GM19035 (cell line): Measurements from ENCODE around the gene PRMT2.
"Not testable (repeated sequence)": the region's sequence is repeated elsewhere in the genome, so short reads cannot be mapped to it uniquely, and the experiment has no call there.

Experiments
- ATAC-seq: cut with Tn5 transposase; IDR thresholded peaks from one replicate; pipeline ENCODE4 v1.9.1; 2021; ENCODE audit not compliant: unreplicated experiment

Gene PRMT2

DNA sequence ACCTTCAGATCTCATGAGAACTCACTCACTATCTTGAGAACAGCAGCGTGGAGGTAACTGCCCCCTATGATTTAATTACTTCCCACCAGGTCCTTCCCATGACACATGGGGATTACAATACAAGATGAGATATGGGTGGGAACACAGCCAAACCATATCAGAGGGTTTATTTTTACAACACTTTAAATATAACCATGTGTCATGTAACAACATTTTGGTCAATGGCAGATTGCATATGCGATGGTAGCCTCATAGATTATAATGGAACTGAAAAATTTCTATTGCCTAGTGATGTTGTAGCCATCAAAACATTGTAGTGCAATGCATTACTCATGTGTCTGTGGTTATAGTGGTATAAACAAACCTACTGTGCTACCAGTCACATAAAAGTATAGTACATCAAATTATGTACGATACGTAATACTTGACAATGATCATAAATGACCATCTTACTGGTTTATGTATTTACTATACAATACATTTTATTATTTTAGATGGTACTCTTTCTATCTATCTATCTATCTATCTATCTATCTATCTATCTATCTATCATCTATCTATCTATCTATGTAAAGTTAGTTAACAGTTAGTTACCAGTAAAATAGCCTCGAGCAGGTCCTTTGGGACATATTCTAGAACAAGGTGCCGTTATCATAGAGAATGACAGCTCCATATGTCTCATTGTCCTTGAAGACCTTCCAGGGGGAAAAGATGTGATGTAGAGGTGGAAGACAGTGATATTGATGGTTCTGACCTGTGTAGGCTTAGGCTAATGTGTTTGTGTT lies 18.0 kb upstream of the PRMT2 start:
- no peak for ATAC-seq

DNA sequence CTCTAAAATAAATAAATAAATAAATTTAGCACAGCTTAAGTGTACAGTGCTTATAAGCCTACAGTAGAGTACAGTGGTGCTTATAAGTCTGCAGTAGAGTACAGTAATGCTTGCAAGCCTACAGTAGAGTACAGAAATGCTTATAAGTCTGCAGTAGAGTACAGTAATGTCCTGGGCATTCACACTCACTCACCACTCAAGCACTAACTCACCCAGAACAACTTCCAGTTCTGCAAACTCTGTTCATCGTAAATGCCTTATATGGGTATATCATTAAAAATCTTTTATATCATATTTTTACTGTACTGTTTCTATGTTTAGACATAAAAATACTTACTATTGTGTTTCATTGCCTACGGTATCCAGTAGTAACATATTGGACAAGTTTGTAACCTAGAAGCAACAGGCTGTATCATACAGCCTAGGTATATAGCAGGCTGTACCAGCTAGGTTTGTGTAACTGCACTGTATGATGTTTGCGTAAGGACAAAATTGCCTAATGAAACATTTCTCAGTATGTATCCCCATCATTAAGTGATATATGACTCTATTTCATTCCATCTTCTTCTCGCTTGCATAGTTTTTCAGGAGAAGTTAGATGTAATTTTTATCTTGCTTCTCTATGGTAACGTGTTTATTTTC lies 16.6 kb upstream of the PRMT2 start:
- no peak for ATAC-seq

DNA sequence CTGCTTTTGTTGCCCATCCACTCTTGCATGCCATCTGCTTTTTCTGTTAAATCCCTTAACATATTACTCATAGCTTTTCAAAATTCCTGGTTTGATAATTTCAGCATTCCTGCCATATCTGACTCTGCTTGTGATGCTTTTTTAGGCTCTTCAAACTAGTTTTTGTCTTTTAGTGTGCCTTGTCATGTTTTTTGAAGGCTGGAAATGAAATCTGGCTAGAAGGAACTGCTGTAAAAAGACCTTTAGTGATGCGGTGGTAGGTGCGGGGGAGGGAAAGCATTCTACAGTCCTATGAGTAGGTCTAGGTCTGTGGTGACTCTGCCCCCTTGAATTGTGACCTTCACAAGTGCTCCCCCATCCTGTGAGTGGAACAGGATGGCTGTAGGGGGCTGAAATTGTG lies 15.6 kb upstream of the PRMT2 start:
- no peak for ATAC-seq

DNA sequence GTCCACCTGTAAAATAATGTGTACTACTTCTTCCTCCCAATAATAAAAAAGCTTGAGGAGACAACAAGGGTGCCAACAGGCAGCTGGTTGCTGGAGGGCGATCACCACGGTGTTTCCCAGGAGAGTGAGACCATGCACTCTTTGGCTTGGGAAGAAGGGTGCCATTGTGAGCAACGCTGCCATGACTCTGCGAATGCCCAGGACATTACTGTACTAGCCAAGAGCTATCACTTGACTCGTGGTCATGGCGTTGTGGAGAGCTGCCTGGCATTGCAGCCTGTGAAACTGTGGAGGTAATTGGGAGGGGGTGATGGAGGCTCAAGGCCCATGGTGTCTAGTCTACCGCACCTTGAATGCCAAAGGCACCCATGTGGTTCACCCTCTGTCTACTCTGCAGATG lies 14.6 kb upstream of the PRMT2 start:
- no peak for ATAC-seq

DNA sequence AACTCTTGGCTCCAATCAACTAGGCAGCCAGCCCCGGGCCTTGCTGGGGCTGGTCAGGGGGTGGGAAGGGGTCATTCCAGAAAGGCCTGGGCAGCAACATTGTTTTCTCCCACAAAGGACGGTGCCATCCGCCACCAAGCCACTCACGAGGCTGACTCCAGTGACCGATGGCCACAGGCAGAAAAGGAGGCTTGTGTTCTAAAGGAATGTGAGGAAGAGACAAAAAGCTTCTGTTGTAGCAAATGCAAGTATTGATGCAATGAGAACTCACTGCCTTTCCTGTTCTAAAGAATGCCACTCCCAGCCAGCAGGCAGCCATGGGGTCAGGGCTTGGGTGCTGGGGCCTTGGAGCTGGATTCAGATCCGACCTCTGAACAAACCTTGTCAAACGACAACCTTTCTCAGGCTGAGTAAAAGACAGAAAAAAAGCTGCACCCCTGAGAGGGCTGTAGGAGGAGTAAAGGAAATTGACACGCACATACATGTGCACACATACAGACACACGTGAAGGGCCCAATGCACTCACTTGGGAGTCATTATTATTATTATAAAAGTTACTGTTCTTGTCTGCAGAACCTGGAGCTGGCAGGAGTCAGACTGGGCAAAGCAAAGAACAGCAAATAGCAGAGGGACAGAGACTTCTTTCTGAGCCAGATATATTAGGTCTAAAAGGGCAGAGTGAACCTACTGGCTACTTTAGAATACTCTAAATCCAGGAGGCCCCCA lies 13.9 kb upstream of the PRMT2 start:
- ATAC-seq = no peak

DNA sequence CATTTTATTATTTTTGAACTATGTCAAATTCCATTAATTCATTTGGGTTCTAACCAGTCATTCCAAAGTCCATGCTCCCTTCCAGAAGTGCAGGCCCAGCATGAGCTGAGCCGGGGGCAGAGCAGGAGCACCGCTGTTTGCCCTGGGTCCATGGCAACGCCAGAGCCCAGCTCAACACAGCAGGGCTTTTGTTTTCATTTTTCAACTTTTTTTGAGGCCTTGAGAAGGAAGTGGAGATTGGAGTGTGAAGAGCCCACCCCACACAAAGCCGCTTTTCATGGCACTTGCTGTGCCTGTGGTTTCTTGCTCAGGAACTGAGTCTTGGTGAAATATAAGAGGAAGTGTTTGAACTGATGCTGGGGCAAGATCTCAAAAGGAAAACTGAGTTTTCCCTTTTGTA lies 13.2 kb upstream of the PRMT2 start:
- no peak for ATAC-seq

DNA sequence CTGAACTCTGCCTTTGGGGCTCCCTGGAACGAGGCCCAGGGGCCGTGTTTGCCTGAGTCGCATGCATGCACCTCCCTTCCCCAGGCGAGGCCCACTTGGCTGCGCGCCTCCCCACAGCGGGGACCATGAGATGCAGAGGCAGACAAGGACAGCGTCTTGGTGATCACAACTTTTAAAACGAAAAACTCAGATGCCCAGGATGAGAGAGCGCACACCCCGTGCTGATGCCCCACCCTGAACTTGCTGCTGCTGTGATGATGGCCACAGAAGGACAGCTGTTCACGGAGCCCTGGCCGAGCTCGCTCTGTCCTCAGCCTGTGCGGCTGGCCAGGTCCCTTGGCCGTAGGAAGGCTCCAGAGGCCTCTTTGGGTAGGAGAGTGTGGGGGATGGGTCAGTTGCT lies 11.4 kb upstream of the PRMT2 start:
- ATAC-seq = no peak

DNA sequence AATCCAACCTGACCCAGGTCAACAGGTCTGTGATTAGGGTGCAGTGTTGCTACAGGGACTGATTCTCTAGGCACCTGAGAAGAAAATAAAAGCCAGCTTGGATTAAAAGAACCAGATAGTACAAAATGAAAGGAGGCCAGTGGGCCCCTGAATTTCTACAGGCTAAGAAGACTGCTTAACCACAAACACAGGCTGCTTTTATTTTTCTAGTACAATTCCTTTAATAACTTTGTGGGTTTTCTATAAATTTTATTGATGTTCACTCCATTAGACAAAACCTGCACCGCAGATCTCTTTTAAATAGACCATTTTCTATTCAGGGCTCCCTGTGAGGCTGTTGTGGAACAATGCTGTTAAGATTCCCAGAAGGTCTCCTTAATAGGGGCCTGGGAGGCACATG lies 9.7 kb upstream of the PRMT2 start:
- ATAC-seq = no peak

DNA sequence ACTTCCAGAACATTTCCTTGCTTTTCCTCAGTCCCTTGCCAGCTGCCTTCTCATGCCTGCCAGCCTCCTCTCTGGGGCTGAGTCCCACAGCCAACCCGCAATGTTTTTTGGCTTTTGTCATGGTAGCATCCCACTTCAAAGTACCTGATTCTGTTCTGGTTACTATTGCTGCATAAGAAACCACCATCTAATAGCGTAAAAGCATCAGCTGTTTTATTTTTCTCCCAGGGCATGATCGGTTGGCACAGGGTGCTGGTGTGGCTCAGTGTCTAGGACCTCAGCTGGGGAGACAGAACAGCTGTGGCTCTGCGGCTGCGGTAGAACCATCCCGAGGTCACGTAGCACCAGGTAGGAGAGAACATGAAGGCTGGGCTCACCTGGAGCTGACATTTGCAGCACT lies 8.9 kb upstream of the PRMT2 start:
- ATAC-seq = no peak

DNA sequence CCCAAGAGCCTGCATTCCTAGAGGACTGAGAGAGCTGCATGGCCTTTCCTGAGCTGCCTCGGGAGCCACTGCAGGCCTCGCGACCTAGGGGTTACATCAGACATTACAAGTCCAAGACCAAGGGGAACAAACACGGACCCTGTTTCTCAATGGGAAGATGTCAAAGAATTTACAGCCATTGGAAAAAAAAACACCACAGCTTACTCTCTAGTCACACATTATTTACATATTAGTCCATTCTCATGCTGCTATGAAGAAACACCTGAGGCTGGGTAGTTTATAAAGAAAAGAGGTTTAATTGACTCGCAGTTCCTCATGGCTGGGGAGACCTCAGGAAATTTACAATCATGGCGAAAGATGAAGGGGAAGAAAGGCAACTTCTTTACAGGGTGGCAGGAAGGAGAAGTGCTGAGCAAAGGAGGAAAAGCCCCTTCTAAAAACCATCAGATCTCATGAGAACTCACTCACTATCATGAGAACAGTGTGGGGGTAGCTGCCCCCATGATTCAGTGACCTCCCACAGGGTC lies 8.4 kb upstream of the PRMT2 start:
- ATAC-seq = no peak

DNA sequence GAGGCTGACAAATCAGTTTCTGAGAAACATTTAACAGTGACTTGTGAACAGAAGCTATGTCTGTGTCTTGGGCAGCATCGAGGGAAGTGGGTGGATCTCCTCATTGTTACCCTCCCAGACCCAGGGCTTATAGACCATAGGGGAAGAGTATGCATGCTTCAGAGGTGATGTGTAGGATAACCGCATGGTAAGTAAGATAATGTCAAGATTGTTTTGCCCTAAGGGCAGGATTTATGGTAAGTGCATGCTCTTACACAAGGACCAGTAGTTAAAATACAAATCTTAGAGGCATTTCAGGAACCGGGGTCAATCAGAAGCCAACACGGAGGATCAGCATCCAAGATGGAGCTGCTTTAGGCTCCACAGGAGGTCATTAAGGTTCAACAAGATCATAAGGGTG lies 7.7 kb upstream of the PRMT2 start:
- no peak for ATAC-seq

DNA sequence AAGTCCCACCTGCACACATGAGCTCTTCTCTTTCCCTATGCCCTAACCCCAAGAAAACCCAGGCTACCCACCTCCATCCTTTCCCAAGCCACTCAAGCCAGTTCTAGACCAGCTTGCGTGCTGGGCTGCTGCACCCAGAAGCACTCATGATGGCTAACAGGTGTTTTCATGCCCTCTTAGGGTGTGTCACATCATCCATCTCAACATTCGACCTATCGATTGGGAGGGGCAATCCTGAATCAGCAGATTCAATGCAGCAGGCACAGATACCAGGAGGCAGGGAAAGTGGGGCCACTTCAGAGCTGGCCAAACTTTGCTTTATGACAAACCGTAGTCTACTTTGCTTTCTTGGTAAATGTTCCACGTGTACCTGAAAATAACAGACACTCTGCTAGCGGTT lies 6.6 kb upstream of the PRMT2 start:
- ATAC-seq = no peak

DNA sequence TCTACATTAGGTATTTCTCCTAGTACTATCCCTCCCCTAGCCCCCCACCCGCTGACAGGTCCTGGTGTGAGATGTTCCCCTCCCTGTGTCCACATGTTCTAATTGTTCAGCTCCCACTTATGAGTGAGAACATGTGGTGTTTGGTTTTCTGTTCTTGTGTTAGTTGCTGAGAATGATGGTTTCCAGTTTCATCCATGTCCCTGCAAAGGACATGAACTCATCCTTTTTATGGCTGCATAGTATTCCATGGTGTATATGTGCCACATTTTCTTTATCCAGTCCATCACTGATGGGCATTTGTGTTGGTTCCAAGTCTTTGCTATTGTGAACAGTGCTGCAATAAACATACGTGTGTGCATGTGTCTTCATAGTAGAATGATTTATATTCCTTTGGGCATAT lies 4.6 kb upstream of the PRMT2 start:
- not testable (repeated sequence) for ATAC-seq

DNA sequence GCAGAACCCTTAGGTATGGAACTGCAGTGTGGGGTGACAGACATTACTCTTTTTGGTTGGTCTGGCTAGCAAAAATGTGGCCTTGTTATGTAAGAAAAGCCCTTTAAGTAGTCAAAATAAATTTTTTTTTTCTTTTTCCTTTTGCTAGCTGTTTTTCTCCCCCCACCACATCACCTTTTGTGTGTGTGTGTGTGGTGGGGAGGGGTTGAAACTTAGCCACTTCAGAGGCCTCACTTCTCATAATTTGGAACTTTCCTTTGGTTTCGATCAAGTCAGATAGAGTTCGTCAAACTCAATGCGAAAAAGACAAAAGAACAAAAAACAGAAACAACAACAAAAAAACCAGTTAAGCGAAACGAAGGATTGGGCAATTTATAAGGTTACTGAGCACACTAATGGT lies 1.9 kb upstream of the PRMT2 start:
- no peak for ATAC-seq

DNA sequence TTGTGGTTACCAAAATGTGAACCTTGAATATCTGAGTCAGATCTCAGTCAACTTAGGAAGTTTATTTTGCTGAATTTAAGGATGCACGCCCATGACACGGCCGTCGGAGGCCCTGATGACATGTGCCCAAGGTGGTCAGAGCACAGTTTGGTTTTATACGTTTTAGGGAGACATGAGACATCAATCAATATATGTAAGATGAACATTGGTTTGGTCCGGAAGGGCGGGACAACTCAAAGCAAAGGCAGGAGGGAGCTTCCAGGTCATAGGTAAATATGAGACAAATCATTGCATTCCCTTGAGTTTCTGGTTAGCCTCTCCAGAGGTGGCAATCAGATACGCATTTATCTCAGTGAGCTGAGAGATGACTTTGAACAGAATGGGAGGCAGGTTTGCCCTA lies 1.0 kb upstream of the PRMT2 start:
- ATAC-seq = no peak

DNA sequence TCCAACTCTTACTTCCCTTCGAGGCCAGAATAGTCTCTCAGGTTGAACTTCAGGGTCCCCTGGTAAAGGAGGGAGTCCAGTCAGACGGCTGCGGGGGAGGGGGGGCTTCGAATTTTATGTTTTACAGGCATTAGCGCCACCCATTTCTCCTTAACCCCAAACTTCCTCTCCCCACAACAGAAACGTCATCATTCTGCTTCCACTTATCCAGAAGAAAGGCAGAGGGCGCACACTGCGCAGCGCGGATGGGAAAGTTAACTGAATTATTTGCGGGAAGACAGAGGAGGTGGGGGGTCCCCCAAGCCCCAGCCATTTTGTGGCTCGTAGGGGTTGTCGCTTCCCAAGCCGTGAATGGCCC lies 529 bp upstream of the PRMT2 start:
- no peak for ATAC-seq

DNA sequence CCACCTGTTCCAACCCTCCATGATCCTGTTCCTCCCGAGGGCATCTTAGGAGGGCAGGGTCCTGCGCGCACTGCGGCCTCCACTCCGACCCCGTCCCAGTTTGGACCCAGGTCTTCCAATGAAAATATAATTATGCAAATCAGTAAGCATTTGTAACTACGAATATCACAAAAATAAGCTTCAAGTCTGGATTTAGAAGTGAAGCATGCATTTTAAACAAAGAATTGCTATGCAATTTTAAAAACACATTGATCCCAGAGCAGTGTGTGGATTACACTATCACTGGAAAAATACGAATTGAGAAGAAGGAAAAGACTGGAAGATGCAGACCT lies 673 bp downstream of the PRMT2 start:
- ATAC-seq = no peak

DNA sequence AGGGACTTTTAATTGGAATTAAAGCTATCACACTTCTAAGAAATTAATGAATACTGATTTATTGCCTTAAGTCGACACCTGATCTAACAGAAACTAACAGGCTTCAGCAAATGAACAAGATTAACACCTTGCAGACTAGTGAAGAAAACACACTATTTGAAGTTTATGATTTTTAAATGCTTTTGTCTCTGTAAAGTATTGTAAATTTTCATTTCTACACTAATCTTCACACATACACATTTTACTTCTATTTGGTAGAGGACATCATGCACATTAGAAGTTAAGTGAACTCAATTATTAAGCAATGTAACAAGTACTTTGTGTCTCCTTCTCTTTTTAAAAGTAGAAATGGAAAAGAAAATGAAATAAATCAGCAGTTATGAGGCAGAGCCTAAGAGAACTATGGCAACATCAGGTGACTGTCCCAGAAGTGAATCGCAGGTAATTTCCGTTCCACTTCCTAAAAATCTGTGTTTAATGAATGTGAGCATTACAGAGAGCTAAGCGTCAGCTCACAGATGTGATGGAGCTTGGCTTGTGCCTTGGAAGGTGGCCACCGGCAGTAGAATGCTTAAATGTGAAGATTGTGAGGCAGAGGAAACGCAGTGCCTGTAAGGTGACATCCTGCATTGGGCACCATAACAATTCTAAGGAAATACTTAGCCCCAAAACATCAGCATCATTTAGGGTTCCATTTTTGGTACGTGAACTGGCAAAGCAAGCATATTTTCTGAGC lies 1.2 kb downstream of the PRMT2 start:
- no peak for ATAC-seq

DNA sequence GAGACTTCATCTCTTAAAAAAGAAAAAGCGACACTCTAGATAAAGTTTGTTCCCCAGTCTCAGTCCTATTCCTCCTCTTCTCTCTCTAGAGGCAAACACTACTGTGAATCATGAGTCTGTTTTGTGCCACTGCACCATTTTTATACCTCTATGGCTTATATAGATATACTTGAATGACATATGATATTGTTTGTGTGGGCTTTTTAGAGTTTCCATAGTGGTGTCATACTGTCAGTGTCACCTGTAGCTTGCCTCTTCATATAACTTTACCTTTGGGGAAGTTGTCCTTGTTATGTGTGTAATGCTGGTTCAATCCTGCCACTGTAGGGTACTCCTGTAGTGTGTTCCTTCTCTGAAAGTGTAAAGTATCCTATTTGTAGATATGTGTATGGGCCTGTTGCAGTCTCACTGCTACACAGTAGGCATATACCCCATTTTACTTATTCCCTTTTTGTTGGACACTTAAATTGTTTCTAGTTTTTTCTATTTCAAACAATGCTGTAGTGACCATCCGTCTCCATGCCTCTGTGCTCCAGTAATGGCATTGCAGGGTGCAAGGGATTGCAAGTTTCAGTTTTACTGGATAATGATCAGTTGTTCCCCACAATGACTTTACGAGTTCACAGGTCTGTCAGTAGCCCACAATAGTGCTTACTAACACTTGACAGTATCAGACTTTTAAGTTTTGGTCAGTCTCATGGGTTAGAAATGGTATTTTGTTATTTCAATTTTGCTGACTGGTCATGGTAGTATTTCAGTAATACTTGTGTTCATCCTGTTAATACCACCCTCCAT lies 2.7 kb downstream of the PRMT2 start:
- ATAC-seq = no peak

DNA sequence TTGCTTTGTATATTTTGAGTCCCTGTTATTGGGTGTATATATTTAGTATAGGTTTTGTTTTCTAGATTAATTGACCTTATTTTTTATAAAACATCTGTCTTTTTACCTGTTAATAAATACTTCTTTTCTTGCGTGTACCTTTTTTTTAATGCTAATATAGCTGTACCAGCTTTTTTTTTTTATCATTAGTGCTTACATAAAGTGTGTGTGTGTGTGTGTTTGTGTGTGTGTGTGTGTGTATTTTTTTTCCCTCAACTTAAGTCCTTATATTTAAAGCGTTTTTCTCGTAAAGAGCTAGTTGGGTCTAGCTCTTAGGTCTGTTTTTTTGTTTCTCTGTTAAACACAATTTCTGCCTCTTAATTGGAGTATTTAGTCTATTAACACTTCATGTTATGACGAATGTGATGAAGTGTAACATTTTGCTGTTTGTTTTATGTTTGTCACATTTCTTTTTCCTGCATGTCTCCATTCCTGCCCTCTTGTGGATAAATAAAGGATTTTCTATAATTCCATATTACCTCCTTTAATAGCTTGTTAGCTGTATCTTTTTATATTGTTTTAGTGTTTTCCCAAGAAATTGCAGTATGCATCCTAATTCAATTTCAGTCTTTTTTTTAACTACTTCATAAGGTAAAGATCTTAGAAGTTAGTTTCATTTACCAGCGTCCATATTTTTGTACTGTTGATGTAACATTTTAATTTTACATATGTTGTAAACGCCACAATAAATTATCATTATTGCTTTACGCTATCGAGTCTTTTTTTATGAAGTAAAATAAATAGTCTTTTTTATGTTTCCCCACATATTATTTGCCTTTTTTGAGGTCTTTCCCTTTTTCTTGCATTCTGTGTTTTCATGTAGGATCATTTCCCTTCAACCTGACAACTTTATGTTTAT lies 4.3 kb downstream of the PRMT2 start:
- no peak for ATAC-seq
